GM12878 (cell line): ENCODE data around the gene IGIP. TPM values are rescaled to one million over a fixed set of nuclear protein-coding genes. Genes with fewer than 3 reads are reported as not detected.

Experiments used
- BHLHE40 ChIP-seq, 2 experiments: fragments of 450-650 bp in 1 of 2; IDR thresholded peaks; 2 replicates each; pipeline ENCODE4 v1.6.1; 2011 to 2017; ENCODE audit warnings: low read depth in 2 of 2, borderline replicate concordance in 1 of 2, improper control_type of control experiment in 1 of 2, low read length in 1 of 2, mild to moderate bottlenecking in 1 of 2
- CTCF ChIP-seq, 3 experiments: IDR thresholded peaks in 2 of 3; conservative IDR thresholded peaks in 1 of 3; 2 replicates each; pipeline ENCODE4 v1.5.1; 2011; ENCODE audit warnings: low read depth in 3 of 3, low read length in 3 of 3, mild to moderate bottlenecking in 3 of 3, control low read depth in 2 of 3, moderate library complexity in 2 of 3, inconsistent platforms in 1 of 3, mixed read lengths in 1 of 3; ENCODE audit not compliant: control insufficient read depth in 2 of 3, insufficient read depth in 1 of 3; ENCODE audit errors: extremely low read depth in 1 of 3
- HDGF ChIP-seq: fragments of 450-650 bp; IDR thresholded peaks from 2 replicates; pipeline ENCODE4 v1.6.1; 2016; ENCODE audit warnings: antibody characterized with exemption
- IKZF1 ChIP-seq: fragments of 450-650 bp; conservative IDR thresholded peaks from 2 replicates; pipeline ENCODE4 v1.6.1; 2017; ENCODE audit warnings: antibody characterized with exemption, mild to moderate bottlenecking
- NFYB ChIP-seq: IDR thresholded peaks from 2 replicates; pipeline ENCODE4 v1.6.1; 2011; ENCODE audit warnings: low read depth, mild to moderate bottlenecking, low read length, improper control_type of control experiment, moderate library complexity; ENCODE audit not compliant: insufficient read depth
- PAX5 ChIP-seq: IDR thresholded peaks from 2 replicates; pipeline ENCODE4 v1.6.1; 2011; ENCODE audit warnings: low read depth, low read length, borderline replicate concordance
- RAD21 ChIP-seq: IDR thresholded peaks from 2 replicates; pipeline ENCODE4 v1.6.1; 2011; ENCODE audit warnings: mild to moderate bottlenecking, low read depth, low read length, moderate library complexity; ENCODE audit not compliant: insufficient read depth
- RB1 ChIP-seq: fragments of 450-650 bp; formaldehyde crosslinking; IDR thresholded peaks from 2 replicates; pipeline ENCODE4 v1.6.1; 2017; ENCODE audit warnings: mild to moderate bottlenecking, borderline replicate concordance
- SPI1 ChIP-seq: IDR thresholded peaks from 2 replicates; pipeline ENCODE4 v1.6.1; 2011; ENCODE audit warnings: low read depth, mild to moderate bottlenecking, low read length, moderate library complexity, borderline replicate concordance; ENCODE audit not compliant: insufficient read depth
- YY1 ChIP-seq: IDR thresholded peaks from 2 replicates; pipeline ENCODE4 v1.6.1; 2011; ENCODE audit warnings: low read depth, mild to moderate bottlenecking, low read length
- polyA plus RNA-seq, 11 experiments: library from polyadenylated mRNA; depleted of rRNA in 4 of 11; unstranded in 6 of 11; stranded (reverse) in 5 of 11; fragments of >200 nt; fragmentation: Nextera tagmentation in 4 of 11; fragmentation: Illumina TruSeq in 1 of 11; extraction: Ambion mirVana in 4 of 11; extraction: Trizol in 1 of 11; gene quantifications; 1 replicate in 1 of 11; 2 replicates in 10 of 11; pipeline versions ENCODE4 v1.2.1 to v1.2.3, GENCODE V29; 2011 to 2016; ENCODE audit warnings: inconsistent platforms in 2 of 11, missing spikeins in 2 of 11, low read depth in 1 of 11
- total RNA-seq, 4 experiments: library from RNA; depleted of rRNA in 3 of 4; stranded (reverse); fragments of >200 nt in 3 of 4; fragmentation: Illumina TruSeq in 1 of 4; extraction: Trizol in 1 of 4; gene quantifications; 2 replicates each; pipeline versions ENCODE4 v1.2.1 to v1.2.3, GENCODE V29; 2013 to 2021
- TF ChIP-seq, protein P1 (sequence below): IDR thresholded peaks from 2 replicates; pipeline ENCODE4 v1.6.1; 2011; ENCODE audit warnings: mild to moderate bottlenecking, low read depth, low read length, moderate library complexity; ENCODE audit not compliant: insufficient replicate concordance
- TF ChIP-seq, protein P2 (sequence below): fragments of 450-650 bp; IDR thresholded peaks from 2 replicates; pipeline ENCODE4 v1.6.1; 2016; ENCODE audit warnings: mild to moderate bottlenecking
- TF ChIP-seq, protein P3 (sequence below): IDR thresholded peaks from 2 replicates; pipeline ENCODE4 v1.6.1; 2012; ENCODE audit warnings: low read depth, low read length, improper control_type of control experiment
- TF ChIP-seq, protein P4 (sequence below): fragments of 450-650 bp; IDR thresholded peaks from 2 replicates; pipeline ENCODE4 v1.6.1; 2017; ENCODE audit warnings: borderline replicate concordance
- TF ChIP-seq, protein P5 (sequence below): fragments of 450-650 bp; IDR thresholded peaks from 2 replicates; pipeline ENCODE4 v1.6.1; 2017; ENCODE audit warnings: mild to moderate bottlenecking, moderate library complexity

Gene IGIP
- total and polyA plus RNA-seq, 10 of the 15 experiments (the other 5 are each of a cell fraction or from before 2014, with no cell fraction given): 0.58 to 3.3 (median 1.9) TPM

DNA sequence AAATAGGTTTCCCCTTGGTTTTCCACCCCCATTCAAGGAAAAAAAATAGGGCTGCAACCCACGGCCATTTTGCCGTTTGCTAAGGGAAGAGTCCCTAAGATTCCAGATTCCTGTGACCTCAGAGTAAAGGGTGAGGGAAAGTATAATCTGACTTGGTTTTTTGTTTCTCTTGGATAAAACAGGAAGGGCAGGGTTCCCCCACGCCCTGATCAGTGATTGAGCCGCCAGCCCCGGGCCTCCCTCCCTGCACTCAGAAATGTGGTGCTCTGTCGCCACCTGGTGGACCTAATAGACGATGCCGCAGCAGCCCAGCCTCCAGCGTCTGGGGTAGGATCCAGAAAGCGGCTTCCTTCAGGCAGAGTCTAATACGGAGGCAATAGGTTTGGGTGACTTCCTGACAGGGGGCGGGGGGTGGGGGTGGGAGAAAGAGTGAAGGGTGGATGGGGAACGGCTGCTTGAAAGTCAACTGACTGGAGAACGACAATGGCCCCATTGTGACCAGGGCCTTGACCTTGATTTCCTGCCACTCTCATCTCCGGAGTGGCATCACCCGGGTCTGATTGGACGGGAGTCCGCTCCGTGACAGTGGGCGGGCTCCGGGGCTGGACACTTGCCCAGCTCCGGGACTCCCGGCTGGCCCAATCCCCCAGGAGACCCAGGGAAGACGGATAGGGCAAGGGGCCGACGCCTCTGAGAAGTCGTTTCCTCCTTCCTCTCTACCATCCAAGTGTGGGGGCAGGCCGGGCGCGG is 31.5 kb downstream of the IGIP start (continued):
- TF ChIP-seq HDGF: 0 out of 2 replicates have a peak, but pooled peaks have one; percentile 24
- TF ChIP-seq, protein P1, sequence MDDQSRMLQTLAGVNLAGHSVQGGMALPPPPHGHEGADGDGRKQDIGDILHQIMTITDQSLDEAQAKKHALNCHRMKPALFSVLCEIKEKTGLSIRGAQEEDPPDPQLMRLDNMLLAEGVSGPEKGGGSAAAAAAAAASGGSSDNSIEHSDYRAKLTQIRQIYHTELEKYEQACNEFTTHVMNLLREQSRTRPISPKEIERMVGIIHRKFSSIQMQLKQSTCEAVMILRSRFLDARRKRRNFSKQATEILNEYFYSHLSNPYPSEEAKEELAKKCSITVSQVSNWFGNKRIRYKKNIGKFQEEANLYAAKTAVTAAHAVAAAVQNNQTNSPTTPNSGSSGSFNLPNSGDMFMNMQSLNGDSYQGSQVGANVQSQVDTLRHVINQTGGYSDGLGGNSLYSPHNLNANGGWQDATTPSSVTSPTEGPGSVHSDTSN: peak; percentile 70
- peak; percentile 33; the same call in 1 of the 2 replicates for TF ChIP-seq SPI1
- TF ChIP-seq, protein P2, sequence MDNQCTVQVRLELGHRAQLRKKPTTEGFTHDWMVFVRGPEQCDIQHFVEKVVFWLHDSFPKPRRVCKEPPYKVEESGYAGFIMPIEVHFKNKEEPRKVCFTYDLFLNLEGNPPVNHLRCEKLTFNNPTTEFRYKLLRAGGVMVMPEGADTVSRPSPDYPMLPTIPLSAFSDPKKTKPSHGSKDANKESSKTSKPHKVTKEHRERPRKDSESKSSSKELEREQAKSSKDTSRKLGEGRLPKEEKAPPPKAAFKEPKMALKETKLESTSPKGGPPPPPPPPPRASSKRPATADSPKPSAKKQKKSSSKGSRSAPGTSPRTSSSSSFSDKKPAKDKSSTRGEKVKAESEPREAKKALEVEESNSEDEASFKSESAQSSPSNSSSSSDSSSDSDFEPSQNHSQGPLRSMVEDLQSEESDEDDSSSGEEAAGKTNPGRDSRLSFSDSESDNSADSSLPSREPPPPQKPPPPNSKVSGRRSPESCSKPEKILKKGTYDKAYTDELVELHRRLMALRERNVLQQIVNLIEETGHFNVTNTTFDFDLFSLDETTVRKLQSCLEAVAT: no peak
- TF ChIP-seq RAD21: peak; percentile 96
- 0 out of 2 replicates have a peak, but pooled peaks have one; percentile 4 for TF ChIP-seq PAX5
- peak; percentile 88 to 95 (median 94) for TF ChIP-seq CTCF (IDR thresholded peaks at IDR 0.05 in 2 of 3, conservative IDR thresholded peaks at IDR 0.05 in 1 of 3; ENCODE audit: control insufficient read depth in 2 of 3, extremely low read depth in 1 of 3, insufficient read depth in 1 of 3, low read depth in 3 of 3, low read length in 3 of 3)
- TF ChIP-seq, protein P3, sequence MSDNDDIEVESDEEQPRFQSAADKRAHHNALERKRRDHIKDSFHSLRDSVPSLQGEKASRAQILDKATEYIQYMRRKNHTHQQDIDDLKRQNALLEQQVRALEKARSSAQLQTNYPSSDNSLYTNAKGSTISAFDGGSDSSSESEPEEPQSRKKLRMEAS: no peak
- TF ChIP-seq RB1: peak; percentile 43; the same call in 1 of the 2 replicates
- TF ChIP-seq BHLHE40 (IDR thresholded peaks at IDR 0.05; ENCODE audit: borderline replicate concordance in 1 of 2, low read depth in 2 of 2, low read length in 1 of 2): no peak
- TF ChIP-seq IKZF1: 0 out of 2 replicates have a peak, but pooled peaks have one; percentile 38
- peak; percentile 82 for TF ChIP-seq YY1
- TF ChIP-seq, protein P4, sequence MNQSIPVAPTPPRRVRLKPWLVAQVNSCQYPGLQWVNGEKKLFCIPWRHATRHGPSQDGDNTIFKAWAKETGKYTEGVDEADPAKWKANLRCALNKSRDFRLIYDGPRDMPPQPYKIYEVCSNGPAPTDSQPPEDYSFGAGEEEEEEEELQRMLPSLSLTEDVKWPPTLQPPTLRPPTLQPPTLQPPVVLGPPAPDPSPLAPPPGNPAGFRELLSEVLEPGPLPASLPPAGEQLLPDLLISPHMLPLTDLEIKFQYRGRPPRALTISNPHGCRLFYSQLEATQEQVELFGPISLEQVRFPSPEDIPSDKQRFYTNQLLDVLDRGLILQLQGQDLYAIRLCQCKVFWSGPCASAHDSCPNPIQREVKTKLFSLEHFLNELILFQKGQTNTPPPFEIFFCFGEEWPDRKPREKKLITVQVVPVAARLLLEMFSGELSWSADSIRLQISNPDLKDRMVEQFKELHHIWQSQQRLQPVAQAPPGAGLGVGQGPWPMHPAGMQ: no peak
- TF ChIP-seq NFYB: peak; percentile 57; the same call in 1 of the 2 replicates
- TF ChIP-seq, protein P5, sequence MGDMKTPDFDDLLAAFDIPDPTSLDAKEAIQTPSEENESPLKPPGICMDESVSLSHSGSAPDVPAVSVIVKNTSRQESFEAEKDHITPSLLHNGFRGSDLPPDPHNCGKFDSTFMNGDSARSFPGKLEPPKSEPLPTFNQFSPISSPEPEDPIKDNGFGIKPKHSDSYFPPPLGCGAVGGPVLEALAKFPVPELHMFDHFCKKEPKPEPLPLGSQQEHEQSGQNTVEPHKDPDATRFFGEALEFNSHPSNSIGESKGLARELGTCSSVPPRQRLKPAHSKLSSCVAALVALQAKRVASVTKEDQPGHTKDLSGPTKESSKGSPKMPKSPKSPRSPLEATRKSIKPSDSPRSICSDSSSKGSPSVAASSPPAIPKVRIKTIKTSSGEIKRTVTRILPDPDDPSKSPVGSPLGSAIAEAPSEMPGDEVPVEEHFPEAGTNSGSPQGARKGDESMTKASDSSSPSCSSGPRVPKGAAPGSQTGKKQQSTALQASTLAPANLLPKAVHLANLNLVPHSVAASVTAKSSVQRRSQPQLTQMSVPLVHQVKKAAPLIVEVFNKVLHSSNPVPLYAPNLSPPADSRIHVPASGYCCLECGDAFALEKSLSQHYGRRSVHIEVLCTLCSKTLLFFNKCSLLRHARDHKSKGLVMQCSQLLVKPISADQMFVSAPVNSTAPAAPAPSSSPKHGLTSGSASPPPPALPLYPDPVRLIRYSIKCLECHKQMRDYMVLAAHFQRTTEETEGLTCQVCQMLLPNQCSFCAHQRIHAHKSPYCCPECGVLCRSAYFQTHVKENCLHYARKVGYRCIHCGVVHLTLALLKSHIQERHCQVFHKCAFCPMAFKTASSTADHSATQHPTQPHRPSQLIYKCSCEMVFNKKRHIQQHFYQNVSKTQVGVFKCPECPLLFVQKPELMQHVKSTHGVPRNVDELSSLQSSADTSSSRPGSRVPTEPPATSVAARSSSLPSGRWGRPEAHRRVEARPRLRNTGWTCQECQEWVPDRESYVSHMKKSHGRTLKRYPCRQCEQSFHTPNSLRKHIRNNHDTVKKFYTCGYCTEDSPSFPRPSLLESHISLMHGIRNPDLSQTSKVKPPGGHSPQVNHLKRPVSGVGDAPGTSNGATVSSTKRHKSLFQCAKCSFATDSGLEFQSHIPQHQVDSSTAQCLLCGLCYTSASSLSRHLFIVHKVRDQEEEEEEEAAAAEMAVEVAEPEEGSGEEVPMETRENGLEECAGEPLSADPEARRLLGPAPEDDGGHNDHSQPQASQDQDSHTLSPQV: 0 out of 2 replicates have a peak, but pooled peaks have one; percentile 30
